HEK293 (cell line): ENCODE data around the gene CDX1.

Experiments
- CTCF ChIA-PET: fragments of 350-600 bp; formaldehyde crosslinking; extraction: SDS; loops from one replicate; lab custom pipeline; 2021; ENCODE audit warnings: antibody characterized with exemption; lab: Yijun Ruan, JAX
- POLR2A ChIA-PET: fragments of 300-600 bp; formaldehyde crosslinking; extraction: SDS; loops from one replicate; lab custom pipeline; 2020; ENCODE audit warnings: antibody characterized with exemption, inconsistent platforms; lab: Yijun Ruan, JAX
- H3K27ac ChIP-seq: fragments of 200-500 bp; sonication (Bioruptor generic); 2 replicates; pipeline ENCODE4 v1.5.1; 2014; ENCODE audit warnings: low read depth, low read length, control low read depth, inconsistent platforms; ENCODE audit errors: extremely low read depth
- H3K36me3 ChIP-seq, 2 experiments: fragments of 200-500 bp in 1 of 2; sonication (Bioruptor generic) in 1 of 2; 1 replicate in 1 of 2; 2 replicates in 1 of 2; pipeline ENCODE4 v1.5.1; 2014 to 2017; ENCODE audit warnings: inconsistent platforms in 2 of 2, low read length in 2 of 2; ENCODE audit not compliant: control insufficient read depth in 2 of 2, insufficient read depth in 1 of 2
- H3K4me1 ChIP-seq: fragments of 200-500 bp; sonication (Bioruptor generic); 2 replicates; pipeline ENCODE4 v1.5.1; 2014; ENCODE audit warnings: mild to moderate bottlenecking, low read length, inconsistent platforms; ENCODE audit not compliant: control insufficient read depth, insufficient read depth
- H3K4me3 ChIP-seq: 2 replicates; pipeline ENCODE4 v1.5.1; 2011; ENCODE audit warnings: low read depth, mild to moderate bottlenecking, control low read depth, low read length, moderate library complexity
- H3K9me3 ChIP-seq: fragments of 200-500 bp; sonication (Bioruptor generic); 2 replicates; pipeline ENCODE4 v1.5.1; 2014; ENCODE audit warnings: low read depth, low read length, inconsistent platforms; ENCODE audit not compliant: control insufficient read depth, insufficient read depth
- SCRT2 ChIP-seq: fragments of 450-650 bp; formaldehyde crosslinking; IDR thresholded peaks from 2 replicates; pipeline ENCODE4 v1.5.1; 2016; ENCODE audit warnings: missing biosample characterization, missing genetic modification characterization
- ZNF114 ChIP-seq: fragments of 450-650 bp; formaldehyde crosslinking; IDR thresholded peaks from 2 replicates; pipeline ENCODE4 v1.5.0; 2017; ENCODE audit warnings: missing biosample characterization, missing genetic modification characterization
- ZNF19 ChIP-seq: fragments of 450-650 bp; formaldehyde crosslinking; IDR thresholded peaks from 2 replicates; pipeline ENCODE4; 2016; ENCODE audit warnings: missing biosample characterization, missing genetic modification characterization, low read depth
- ZNF223 ChIP-seq: fragments of 450-650 bp; formaldehyde crosslinking; IDR thresholded peaks from 2 replicates; pipeline ENCODE4 v1.5.1; 2016; ENCODE audit warnings: missing biosample characterization, missing genetic modification characterization
- ZNF426 ChIP-seq: fragments of 450-650 bp; formaldehyde crosslinking; IDR thresholded peaks from 2 replicates; pipeline ENCODE4 v1.5.1; 2017; ENCODE audit warnings: missing biosample characterization, missing genetic modification characterization, mild to moderate bottlenecking, inconsistent platforms, moderate library complexity
- ZNF561 ChIP-seq: fragments of 450-650 bp; IDR thresholded peaks from 2 replicates; pipeline ENCODE4 v1.5.1; 2018; ENCODE audit warnings: missing biosample characterization, missing genetic modification characterization, borderline replicate concordance
- ZNF660 ChIP-seq: fragments of 450-650 bp; IDR thresholded peaks from 2 replicates; pipeline ENCODE4 v1.5.1; 2018; ENCODE audit warnings: missing biosample characterization, mild to moderate bottlenecking, missing genetic modification characterization
- TF ChIP-seq, protein P1 (sequence below): fragments of 450-650 bp; formaldehyde crosslinking; IDR thresholded peaks from 2 replicates; pipeline ENCODE4 v1.5.1; 2016; ENCODE audit warnings: missing biosample characterization, missing genetic modification characterization
- TF ChIP-seq, protein P2 (sequence below): fragments of 450-650 bp; formaldehyde crosslinking; IDR thresholded peaks from 2 replicates; pipeline ENCODE4 v1.5.1; 2016; ENCODE audit warnings: missing biosample characterization, missing genetic modification characterization, low read depth
- TF ChIP-seq, protein P3 (sequence below): fragments of 450-650 bp; formaldehyde crosslinking; IDR thresholded peaks from 2 replicates; pipeline ENCODE4 v1.5.1; 2016; ENCODE audit warnings: missing biosample characterization, missing genetic modification characterization
- TF ChIP-seq, protein P4 (sequence below): fragments of 450-650 bp; formaldehyde crosslinking; IDR thresholded peaks from 2 replicates; pipeline ENCODE4 v1.5.1; 2016; ENCODE audit warnings: missing biosample characterization, missing genetic modification characterization

Gene CDX1

DNA sequence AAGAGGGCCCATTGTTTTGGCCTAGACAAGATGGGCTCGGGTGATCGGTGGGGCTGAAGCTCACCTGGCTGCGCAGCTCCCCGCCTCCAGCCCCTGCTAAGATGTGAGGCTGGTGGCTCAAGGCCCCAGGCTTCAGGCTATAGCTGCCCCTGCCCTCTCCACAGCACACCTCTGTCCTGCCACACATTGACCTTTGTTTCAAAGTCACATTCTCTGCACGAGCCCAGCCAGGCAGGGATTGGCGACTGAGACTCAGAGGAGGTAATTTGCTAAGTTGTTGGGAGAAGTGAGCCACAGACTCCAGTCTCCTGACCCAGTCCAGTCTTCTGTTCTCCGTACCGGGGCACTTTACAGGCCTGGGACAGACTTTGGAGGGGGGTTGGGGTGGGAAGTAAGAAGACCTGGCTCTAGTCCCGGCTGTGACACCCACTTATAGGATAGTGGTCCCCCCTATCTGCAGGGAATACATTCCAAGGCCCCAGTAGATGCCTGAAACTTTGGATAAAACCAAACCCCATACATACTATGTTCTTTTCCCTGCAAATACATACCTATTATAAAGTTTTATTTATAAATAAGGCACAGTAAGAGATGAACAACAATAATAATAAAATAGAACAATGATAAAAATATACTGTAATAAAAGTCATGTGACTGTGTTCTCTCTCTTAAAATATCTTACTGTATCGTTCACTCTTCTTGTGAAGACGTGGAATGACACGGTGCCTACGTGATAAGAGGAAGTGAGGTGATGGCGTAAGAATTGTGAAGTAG is 24.2 kb upstream of the CDX1 start:
- Histone ChIP-seq H3K4me1 (0 out of 2 replicates have a peak, but pooled peaks cover 3% of the 10 kb centered on the region), H3K27ac (no peak overlapping the region), H3K36me3 (no peaks in the 10 kb centered on the region), H3K4me3 (no peak overlapping the region), H3K9me3 (no peaks in the 10 kb centered on the region)
- ChIA-PET CTCF (interaction anchor here (0.6 to 0.7 kb wide), 2 partner anchors 10 to 98 kb away, joined by 3 to 4 read pairs; no protein-coding TSS in a partner anchor), POLR2A (interaction anchor here (0.6 kb wide), 1 partner anchor 502 kb away, joined by 4 read pairs; no protein-coding TSS in a partner anchor)
- no peak for TF ChIP-seq ZNF114 (tag by site-specific recombination)
- no peak for TF ChIP-seq ZNF223 (tag by site-specific recombination)
- no peak for TF ChIP-seq ZNF561
- no peak for TF ChIP-seq ZNF660 (tag by site-specific recombination)
- TF ChIP-seq, protein P1, sequence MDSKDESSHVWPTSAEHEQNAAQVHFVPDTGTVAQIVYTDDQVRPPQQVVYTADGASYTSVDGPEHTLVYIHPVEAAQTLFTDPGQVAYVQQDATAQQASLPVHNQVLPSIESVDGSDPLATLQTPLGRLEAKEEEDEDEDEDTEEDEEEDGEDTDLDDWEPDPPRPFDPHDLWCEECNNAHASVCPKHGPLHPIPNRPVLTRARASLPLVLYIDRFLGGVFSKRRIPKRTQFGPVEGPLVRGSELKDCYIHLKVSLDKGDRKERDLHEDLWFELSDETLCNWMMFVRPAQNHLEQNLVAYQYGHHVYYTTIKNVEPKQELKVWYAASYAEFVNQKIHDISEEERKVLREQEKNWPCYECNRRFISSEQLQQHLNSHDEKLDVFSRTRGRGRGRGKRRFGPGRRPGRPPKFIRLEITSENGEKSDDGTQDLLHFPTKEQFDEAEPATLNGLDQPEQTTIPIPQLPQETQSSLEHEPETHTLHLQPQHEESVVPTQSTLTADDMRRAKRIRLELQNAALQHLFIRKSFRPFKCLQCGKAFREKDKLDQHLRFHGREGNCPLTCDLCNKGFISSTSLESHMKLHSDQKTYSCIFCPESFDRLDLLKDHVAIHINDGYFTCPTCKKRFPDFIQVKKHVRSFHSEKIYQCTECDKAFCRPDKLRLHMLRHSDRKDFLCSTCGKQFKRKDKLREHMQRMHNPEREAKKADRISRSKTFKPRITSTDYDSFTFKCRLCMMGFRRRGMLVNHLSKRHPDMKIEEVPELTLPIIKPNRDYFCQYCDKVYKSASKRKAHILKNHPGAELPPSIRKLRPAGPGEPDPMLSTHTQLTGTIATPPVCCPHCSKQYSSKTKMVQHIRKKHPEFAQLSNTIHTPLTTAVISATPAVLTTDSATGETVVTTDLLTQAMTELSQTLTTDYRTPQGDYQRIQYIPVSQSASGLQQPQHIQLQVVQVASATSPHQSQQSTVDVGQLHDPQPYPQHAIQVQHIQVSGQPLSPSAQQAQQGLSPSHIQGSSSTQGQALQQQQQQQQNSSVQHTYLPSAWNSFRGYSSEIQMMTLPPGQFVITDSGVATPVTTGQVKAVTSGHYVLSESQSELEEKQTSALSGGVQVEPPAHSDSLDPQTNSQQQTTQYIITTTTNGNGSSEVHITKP, result peak; percentile 68
- TF ChIP-seq, protein P2, sequence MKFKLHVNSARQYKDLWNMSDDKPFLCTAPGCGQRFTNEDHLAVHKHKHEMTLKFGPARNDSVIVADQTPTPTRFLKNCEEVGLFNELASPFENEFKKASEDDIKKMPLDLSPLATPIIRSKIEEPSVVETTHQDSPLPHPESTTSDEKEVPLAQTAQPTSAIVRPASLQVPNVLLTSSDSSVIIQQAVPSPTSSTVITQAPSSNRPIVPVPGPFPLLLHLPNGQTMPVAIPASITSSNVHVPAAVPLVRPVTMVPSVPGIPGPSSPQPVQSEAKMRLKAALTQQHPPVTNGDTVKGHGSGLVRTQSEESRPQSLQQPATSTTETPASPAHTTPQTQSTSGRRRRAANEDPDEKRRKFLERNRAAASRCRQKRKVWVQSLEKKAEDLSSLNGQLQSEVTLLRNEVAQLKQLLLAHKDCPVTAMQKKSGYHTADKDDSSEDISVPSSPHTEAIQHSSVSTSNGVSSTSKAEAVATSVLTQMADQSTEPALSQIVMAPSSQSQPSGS (tag by site-specific recombination), result no peak

DNA sequence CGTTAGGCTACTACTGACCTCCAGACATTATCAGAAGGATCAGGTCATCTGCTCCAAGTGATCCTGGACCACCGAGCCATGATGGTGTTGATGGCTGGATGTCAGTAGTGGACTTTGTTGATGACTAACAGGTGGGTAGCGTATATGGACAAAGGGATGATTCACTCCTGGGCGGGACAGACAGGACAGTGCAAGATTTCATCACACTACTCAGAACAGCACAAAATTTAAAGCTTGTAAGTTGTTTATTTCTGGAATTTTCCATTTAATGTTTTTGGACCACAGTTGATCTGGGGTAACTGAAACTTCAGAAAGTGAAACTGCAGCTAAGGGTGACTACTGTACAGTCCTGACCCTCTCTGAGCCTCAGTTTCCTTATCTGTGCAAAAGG is 23.6 kb upstream of the CDX1 start:
- no peak overlapping the region for H3K27ac ChIP-seq
- ChIA-PET CTCF (interaction anchor here (0.6 to 0.7 kb wide), 2 partner anchors 9 to 98 kb away, joined by 3 to 4 read pairs; no protein-coding TSS in a partner anchor), POLR2A (interaction anchor here (0.6 kb wide), 1 partner anchor 501 kb away, joined by 4 read pairs; no protein-coding TSS in a partner anchor)
- peak; percentile 62 for TF ChIP-seq SCRT2 (tag by site-specific recombination)
- TF ChIP-seq ZNF19 (tag by site-specific recombination), result no peak
- no peak for TF ChIP-seq ZNF426 (tag by site-specific recombination)
- TF ChIP-seq, protein P3, sequence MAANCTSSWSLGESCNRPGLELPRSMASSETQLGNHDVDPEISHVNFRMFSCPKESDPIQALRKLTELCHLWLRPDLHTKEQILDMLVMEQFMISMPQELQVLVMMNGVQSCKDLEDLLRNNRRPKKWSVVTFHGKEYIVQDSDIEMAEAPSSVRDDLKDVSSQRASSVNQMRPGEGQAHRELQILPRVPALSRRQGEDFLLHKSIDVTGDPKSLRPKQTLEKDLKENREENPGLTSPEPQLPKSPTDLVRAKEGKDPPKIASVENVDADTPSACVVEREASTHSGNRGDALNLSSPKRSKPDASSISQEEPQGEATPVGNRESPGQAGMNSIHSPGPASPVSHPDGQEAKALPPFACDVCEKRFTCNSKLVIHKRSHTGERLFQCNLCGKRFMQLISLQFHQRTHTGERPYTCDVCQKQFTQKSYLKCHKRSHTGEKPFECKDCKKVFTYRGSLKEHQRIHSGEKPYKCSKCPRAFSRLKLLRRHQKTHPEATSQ (tag by site-specific recombination), result no peak
- TF ChIP-seq, protein P4, sequence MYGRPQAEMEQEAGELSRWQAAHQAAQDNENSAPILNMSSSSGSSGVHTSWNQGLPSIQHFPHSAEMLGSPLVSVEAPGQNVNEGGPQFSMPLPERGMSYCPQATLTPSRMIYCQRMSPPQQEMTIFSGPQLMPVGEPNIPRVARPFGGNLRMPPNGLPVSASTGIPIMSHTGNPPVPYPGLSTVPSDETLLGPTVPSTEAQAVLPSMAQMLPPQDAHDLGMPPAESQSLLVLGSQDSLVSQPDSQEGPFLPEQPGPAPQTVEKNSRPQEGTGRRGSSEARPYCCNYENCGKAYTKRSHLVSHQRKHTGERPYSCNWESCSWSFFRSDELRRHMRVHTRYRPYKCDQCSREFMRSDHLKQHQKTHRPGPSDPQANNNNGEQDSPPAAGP (tag by site-specific recombination), result 0 out of 2 replicates have a peak, but pooled peaks have one; percentile 6
- 0 out of 2 replicates have a peak, but pooled peaks cover 3% of the 10 kb centered on the region for H3K4me1 ChIP-seq
- H3K9me3 ChIP-seq, result no peaks in the 10 kb centered on the region
- H3K4me3 ChIP-seq, result no peak overlapping the region
- no peaks in the 10 kb centered on the region for H3K36me3 ChIP-seq
